Choroid plexus epithelial cell (primary cell): Measurements from ENCODE around the gene JAG2.
A peak's percentile ranks its signal among the peaks of the same experiment; 100 is the strongest.

ENCODE experiments used
- DNase-seq: peaks from one replicate; pipeline ENCODE4 v3.0.0-alpha.2; 2010; ENCODE audit warnings: low read depth
- H3K4me3 ChIP-seq: 2 replicates; pipeline ENCODE4 v1.5.1; 2011; ENCODE audit warnings: low read depth, mild to moderate bottlenecking, control low read depth, low read length, moderate library complexity
- TF ChIP-seq, protein P1 (sequence below): conservative IDR thresholded peaks from 2 replicates; pipeline ENCODE4 v1.5.1; 2011; ENCODE audit warnings: low read depth, mild to moderate bottlenecking, control low read depth, inconsistent platforms, low read length, moderate library complexity

Gene JAG2

DNA sequence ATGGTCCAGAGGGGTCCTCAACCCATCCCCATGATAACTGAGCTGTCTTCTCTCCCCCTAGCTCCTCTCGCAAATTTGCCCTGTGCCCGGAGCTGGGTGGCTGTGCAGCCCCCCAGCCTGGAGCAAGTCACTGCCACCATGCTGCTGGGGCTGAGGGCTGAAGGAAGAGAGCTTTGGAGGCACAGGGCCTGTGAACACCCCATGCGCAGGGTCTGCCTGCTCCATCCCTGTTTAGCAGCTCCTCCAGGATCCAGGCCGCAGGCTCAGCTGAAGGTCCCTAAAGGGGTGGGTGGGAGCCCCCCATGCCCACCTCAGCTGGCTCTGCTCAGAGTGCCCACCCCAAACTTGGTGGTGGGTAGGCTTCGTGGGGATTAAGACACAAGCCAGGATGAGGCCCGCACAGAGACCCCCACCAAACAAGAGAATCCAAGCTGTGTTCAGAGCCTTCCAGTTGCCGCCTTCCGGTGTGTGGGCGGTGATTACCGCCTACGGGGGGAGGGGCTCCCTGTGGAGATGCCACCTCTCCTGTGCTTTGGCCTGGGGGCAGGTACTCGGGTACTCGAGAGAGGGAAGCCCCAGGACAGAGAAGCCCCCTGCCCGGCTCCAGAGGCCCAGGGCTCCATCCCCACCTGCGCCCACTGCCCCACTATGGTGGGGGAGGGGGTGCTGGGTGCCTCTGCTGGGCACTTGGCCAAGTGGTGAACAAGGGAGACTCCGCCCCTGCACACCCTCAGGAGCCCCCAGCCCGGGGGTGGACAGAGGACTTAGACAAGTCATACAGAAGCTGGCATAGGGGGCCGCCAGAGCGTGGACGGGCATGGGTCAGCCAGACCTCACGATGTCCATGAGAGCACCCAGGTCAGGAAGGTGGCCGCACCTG is 1.4 kb upstream of the JAG2 start:
- TF ChIP-seq, protein P1, sequence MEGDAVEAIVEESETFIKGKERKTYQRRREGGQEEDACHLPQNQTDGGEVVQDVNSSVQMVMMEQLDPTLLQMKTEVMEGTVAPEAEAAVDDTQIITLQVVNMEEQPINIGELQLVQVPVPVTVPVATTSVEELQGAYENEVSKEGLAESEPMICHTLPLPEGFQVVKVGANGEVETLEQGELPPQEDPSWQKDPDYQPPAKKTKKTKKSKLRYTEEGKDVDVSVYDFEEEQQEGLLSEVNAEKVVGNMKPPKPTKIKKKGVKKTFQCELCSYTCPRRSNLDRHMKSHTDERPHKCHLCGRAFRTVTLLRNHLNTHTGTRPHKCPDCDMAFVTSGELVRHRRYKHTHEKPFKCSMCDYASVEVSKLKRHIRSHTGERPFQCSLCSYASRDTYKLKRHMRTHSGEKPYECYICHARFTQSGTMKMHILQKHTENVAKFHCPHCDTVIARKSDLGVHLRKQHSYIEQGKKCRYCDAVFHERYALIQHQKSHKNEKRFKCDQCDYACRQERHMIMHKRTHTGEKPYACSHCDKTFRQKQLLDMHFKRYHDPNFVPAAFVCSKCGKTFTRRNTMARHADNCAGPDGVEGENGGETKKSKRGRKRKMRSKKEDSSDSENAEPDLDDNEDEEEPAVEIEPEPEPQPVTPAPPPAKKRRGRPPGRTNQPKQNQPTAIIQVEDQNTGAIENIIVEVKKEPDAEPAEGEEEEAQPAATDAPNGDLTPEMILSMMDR, result no peak
- H3K4me3 ChIP-seq, result no peak overlapping the region

DNA sequence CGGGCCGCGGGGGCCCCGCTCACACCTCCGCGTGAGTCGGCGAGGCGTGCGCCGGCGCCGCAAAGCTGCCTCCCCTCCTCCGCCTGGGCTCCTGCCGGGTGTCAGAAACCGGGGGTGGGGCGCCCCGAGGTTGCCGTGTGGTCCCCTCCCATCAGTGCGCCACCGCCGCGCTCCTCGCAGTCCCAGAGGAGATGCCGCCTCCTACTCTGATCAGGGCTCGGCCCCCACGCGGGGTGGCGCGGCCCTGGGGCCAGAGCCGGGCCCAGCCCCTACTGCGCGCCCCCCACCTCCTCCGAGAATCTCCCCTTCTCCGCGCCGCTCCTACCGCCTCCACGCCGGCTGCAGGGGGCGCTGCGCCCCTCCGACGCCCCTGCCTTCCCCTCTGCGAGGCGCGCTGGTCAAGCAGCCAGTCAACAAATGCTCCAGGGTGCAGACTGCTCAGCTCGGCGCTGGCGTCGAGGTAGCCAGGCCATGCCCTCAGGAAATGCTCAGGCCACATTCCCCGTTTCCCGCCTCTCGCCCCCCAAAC is 467 bp upstream of the JAG2 start:
- DNase-seq, result no peak
- H3K4me3 ChIP-seq, result no peak overlapping the region
- TF ChIP-seq, protein P1, result peak; percentile 55

More for the DNA sequence above, 1.4 kb upstream of the JAG2 start:
- no peak for DNase-seq

DNA sequence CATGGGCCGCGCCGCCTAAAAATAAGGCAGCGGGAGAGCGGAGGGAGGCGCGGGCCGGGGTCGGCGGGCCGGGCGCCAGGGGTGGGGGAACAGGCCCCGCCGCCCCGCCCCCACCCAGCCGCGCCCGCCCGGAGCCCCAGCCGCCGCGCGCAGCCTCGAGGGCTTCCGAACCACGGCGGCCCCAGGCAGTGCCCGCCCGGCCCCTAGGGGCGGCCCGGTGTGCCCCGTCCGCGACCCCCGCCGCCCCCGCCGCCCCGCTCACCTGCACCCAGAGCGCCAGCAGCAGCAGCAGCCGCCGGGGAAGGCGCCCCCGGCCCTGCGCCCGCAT is 519 bp downstream of the JAG2 start:
- no peak for DNase-seq
- peak overlapping the region; percentile 29 for H3K4me3 ChIP-seq
- TF ChIP-seq, protein P1, result no peak

DNA sequence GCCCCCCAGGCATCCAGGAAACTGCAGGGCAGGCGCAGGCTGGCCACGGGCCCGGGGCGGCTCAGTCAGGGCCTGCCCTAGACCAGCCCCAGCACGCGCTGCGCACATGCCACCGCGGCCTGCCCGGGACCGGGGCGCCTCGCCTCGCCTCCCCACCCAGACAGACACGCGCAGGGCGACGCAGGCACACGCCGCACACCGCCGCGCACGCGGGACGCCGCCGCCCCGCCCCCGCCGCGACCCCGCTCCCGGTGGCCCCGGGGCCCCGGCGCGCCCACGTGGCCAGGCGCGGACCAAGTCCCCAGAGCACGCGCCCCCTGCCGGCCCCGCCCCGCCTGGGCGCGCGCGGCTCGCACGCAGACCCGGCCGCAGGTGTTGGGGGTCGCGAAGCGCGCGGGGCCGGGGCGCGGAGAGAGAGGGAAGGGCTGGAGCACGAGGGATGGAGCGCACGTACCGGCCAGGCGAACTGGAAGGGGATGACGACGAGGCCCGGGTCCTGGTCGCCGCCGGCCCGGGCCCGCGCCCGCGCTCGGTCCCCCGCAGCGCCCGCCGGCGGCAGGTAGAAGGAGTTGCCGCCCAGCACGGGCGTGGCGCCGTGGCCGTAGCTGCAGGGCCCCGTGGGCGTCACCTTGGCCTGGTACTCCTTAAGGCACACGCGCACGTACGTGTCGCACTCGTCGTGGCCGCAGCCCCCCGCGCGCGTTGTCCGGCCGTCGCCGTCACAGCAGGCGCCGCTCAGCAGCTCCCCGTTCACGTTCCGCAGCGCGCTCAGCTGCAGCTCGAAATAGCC is 1.1 kb downstream of the JAG2 start:
- DNase-seq, result no peak
- TF ChIP-seq, protein P1, result no peak
- H3K4me3 ChIP-seq, result peak overlapping the region; percentile 29

GRCh38 chr14:105166571-105167302 is 1.8 kb downstream of the JAG2 start:
- DNase-seq, result no peak
- TF ChIP-seq, protein P1, result no peak
- no peak overlapping the region for H3K4me3 ChIP-seq

GRCh38 chr14:105165761-105166485 is 2.7 kb downstream of the JAG2 start:
- no peak overlapping the region for H3K4me3 ChIP-seq

More at GRCh38 chr14:105165761-105166485, 2.7 kb downstream of the JAG2 start:
- DNase-seq, result no peak
- TF ChIP-seq, protein P1, result no peak
